CD4-positive, alpha-beta T cell treated with Interleukin-17A for 1 hour (primary cell): ENCODE data around the gene ZPR1.
"Not testable (repeated sequence)": the region's sequence is repeated elsewhere in the genome, so short reads cannot be mapped to it uniquely, and the experiment has no call there.

Source experiments
- DNase-seq: peaks from one replicate; pipeline ENCODE4 v3.0.0-alpha.2; 2020

The ZPR1 gene, protein sequence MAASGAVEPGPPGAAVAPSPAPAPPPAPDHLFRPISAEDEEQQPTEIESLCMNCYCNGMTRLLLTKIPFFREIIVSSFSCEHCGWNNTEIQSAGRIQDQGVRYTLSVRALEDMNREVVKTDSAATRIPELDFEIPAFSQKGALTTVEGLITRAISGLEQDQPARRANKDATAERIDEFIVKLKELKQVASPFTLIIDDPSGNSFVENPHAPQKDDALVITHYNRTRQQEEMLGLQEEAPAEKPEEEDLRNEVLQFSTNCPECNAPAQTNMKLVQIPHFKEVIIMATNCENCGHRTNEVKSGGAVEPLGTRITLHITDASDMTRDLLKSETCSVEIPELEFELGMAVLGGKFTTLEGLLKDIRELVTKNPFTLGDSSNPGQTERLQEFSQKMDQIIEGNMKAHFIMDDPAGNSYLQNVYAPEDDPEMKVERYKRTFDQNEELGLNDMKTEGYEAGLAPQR

GRCh38 chr11:116787786-116788486 lies at the start of gene ZPR1:
TSS of gene ZPR1 (minus strand) at chr11:116788023. CDS start at chr11:116787990, 33 bp downstream.
- DNase-seq, result peak; percentile 91

GRCh38 chr11:116836632-116836991 lies 48.8 kb upstream of the ZPR1 start:
- DNase-seq, result no peak

GRCh38 chr11:116835791-116836631 lies 48.2 kb upstream of the ZPR1 start:
- peak; percentile 85 for DNase-seq

DNA sequence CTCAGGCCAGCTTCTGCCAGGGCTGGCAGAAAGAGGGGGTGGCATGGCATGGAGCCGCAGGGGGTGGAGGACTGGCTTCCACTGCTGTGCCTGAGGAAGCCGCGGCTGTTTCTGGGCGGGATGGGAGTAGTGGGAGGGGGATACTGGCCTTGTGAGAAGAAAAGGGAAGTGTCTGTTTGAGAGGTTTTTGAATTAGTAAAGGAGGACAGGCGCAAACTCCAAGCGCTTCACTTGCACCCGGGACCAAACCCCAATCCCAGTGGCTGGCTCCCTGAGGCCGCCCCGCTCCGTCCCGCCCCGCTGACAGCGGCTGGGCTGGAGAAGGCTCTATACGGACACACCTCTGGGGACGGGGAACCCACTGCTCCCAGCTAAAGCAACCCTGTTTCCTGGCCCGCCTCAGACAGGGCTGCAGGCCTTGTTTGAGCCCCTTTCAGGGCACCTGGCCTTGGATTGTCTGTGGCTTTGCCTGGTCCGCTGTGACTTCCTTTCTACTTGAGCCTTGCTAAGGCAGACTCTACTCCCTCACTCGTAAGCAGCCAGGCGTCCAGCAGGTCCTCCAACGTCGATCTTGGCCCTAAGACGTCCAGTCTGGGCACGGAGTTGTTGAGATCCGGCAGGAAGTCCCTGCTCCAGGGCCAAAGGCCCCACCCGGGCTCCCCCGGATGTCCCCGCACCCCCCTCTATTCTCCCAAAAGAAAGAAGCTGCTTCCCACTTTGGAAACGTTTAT lies 47.4 kb upstream of the ZPR1 start:
- DNase-seq, result no peak

GRCh38 chr11:116834535-116835041 lies 46.8 kb upstream of the ZPR1 start:
- DNase-seq, result not testable (repeated sequence)

DNA sequence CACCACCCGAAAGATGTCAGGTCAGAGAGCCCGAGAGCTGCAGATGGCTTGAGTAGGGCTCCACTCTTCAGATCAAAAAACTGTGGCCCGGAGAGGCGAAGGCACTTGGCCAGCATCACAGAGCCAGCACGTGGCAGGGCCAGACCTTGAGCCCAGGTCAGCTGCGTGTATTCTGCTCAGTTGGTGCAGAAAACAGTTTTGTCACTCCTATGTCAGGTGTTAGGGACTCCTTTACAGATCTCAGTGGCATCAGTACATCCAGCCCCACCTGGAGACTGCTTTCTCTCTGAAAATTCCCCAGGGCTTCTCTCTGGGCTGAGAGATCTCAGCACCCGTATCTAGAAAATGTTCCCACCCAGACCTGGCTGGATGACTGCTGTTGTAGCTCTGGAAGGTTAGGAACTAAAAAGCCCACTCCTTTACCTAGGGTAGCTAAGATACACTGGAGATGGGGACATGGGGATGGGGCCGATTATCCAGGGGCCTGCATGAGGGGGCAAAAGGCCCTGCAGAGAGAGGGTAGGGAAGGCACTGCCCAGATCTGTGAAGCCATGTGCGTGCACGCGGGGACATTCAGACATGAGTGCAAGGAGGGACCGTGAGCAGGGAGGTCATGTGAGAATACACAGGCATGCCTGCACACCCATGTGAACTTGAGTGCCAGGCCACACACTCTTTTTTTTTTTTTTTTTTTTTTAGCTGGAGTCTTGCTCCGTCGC lies 46.2 kb upstream of the ZPR1 start:
- DNase-seq, result no peak

DNA sequence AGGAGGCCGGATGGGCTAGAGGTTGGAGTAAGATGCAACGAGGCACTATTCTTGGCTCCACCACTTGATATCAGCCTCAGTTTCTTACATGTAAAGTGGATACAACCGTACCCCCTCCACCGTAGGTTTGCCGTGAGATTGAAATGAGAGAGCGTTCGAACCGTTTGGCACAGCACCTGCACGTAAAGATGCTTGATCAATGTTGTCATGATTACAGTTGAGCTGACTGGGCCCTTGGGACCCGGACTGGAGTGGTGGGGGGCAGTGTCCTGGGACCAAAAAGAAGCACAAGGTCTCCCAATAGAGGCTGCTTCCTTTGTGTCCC lies 45.6 kb upstream of the ZPR1 start:
- DNase-seq, result no peak

GRCh38 chr11:116832350-116833290 lies 44.8 kb upstream of the ZPR1 start:
- DNase-seq, result no peak

GRCh38 chr11:116831790-116832349 lies 44.0 kb upstream of the ZPR1 start:
- no peak for DNase-seq

- no peak for DNase-seq
Observed at GRCh38 chr11:116830184-116830912, 42.5 kb upstream of the ZPR1 start.

DNA sequence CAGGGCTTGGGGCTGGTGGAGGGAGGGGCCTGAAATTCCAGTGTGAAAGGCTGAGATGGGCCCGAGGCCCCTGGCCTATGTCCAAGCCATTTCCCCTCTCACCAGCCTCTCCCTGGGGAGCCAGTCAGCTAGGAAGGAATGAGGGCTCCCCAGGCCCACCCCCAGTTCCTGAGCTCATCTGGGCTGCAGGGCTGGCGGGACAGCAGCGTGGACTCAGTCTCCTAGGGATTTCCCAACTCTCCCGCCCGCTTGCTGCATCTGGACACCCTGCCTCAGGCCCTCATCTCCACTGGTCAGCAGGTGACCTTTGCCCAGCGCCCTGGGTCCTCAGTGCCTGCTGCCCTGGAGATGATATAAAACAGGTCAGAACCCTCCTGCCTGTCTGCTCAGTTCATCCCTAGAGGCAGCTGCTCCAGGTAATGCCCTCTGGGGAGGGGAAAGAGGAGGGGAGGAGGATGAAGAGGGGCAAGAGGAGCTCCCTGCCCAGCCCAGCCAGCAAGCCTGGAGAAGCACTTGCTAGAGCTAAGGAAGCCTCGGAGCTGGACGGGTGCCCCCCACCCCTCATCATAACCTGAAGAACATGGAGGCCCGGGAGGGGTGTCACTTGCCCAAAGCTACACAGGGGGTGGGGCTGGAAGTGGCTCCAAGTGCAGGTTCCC lies 41.8 kb upstream of the ZPR1 start, which contains the start of gene APOC3:
TSS of gene APOC3 (plus strand) at position 383 of the 659 bp plus-strand sequence. CDS start 676 bp downstream, outside the sequence.
- DNase-seq, result no peak

DNA sequence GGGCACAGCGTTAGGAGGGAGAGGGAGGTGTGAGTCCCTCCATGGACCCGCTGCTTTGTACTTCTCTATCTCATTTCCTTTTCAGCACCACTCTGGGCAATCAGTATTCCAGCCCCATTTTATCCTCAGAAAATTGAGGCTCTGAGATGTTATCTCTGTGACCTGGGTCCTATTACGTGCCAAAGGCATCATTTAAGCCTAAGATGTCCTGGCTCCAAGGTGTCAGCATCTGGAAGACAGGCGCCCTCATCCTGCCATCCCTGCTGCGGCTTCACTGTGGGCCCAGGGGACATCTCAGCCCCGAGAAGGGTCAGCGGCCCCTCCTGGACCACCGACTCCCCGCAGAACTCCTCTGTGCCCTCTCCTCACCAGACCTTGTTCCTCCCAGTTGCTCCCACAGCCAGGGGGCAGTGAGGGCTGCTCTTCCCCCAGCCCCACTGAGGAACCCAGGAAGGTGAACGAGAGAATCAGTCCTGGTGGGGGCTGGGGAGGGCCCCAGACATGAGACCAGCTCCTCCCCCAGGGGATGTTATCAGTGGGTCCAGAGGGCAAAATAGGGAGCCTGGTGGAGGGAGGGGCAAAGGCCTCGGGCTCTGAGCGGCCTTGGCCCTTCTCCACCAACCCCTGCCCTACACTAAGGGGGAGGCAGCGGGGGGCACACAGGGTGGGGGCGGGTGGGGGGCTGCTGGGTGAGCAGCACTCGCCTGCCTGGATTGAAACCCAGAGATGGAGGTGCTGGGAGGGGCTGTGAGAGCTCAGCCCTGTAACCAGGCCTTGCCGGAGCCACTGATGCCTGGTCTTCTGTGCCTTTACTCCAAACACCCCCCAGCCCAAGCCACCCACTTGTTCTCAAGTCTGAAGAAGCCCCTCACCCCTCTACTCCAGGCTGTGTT lies 41.1 kb upstream of the ZPR1 start:
- DNase-seq, result no peak

DNA sequence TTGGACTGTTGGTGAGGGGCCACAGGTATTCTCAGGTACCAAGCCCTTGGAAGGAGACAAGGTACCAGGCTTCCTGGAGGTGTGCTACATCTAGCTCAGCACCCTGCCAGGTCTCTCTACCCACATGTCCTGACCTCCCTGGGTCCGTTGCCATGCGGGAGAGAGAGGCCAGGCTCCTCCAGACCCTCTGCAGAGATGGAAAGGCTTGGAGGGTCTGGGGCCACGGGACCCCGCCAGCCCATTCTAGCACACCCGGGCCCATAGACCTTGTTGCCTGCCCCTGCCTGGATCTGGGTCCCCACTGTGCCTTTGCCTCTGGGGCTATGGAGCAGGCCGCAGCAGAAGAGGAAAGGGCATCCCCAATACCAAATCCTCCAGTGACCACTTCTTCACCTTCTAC lies 39.6 kb upstream of the ZPR1 start:
- no peak for DNase-seq

DNA sequence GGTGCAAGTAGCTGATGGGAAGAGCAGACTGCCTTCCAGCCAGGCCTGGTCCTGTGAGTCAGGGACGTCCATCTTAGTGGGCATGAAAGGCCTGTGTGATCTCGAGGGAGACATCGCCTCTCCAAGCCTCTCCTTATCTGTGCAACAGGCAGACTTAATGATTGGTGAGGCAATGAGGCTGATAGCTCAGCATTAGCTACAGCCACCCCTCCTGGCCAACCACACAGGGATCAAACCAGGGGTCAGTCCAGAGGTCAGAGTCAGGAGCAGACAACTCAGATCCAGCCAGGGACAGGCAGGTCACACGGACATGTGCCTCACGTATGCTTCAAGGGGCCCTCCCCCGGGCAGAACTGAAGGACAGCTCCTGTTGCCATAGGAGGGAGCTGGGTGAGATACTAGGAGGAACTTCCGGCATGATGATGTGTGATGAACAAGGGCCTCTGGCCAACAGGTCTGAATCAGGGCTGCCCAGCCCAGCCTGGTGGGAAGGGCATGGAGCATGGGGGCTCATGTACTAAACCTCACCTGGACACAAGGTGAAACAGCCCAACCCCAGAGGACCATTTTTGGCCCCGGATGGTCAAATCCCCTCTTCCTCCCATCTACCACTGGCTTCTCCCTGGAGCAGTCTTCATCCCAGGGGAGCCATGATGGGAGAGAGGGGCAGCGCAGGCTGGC lies 39.1 kb upstream of the ZPR1 start:
- DNase-seq, result no peak

- no peak for DNase-seq
Observed at GRCh38 chr11:116825854-116826750, 38.3 kb upstream of the ZPR1 start.

- DNase-seq, result no peak
Observed at GRCh38 chr11:116825434-116825833, 37.6 kb upstream of the ZPR1 start.
